ENCODE data around the gene WWC1. TPM values are rescaled to one million over a fixed set of nuclear protein-coding genes. Genes with fewer than 3 reads are reported as not detected.

WWC1 gene
- total and polyA plus RNA-seq, 9 of the 15 experiments (the other 6 are each of a cell fraction or from before 2014, with no cell fraction given) = under 0.01 to 0.54 (median 0.42) TPM; not detected in 6

GRCh38 chr5:168378741-168379140, 87.3 kb downstream of the WWC1 start:
- DNase-seq (ENCODE audit: extremely low read depth in 1 of 4, low spot score in 3 of 4) (no peak), FAIRE-seq (no peak), ATAC-seq (no peak)
- Histone ChIP-seq H3K9ac (ENCODE audit: insufficient read depth in 1 of 2, low read depth in 2 of 2, low read length in 2 of 2) (no peak overlapping the region), H2AFZ (ENCODE audit: low read depth, low read length) (no peak overlapping the region), H3K4me3 (no peak overlapping the region), H4K20me1 (replicated peaks; ENCODE audit: control insufficient read depth, insufficient read depth, low read length) (no peaks in the 10 kb centered on the region), H3K27me3 (ENCODE audit: control insufficient read depth in 2 of 2, insufficient read depth in 2 of 2, low read length in 2 of 2) (peaks cover 3 to 5% of the 10 kb centered on the region in 2 experiments; a peak in 2 of 5 replicates), H3K4me1 (replicated peaks in 1 of 2; ENCODE audit: control insufficient read depth in 2 of 2, insufficient read depth in 2 of 2, low read length in 2 of 2) (no peaks in the 10 kb centered on the region), H3K27ac (ENCODE audit: extremely low read depth, low read depth, low read length) (no peak overlapping the region), H3K4me2 (ENCODE audit: insufficient read depth, low read length) (no peak overlapping the region), H3K79me2 (ENCODE audit: control insufficient read depth, insufficient read depth, low read length) (no peaks in the 10 kb centered on the region), H3K9me3 (replicated peaks; ENCODE audit: control insufficient read depth, insufficient read depth, low read depth, low read length) (no peaks in the 10 kb centered on the region), H3K9me1 (ENCODE audit: control insufficient read depth, insufficient read depth, low read length) (no peaks in the 10 kb centered on the region), H3K36me3 (ENCODE audit: control insufficient read depth, insufficient read depth, low read length) (no peaks in the 10 kb centered on the region)
- WGBS (ENCODE audit: insufficient coverage, low coverage, missing lambda C conversion rate) = 0% methylated on average over 4 of the region's 4 CpGs
- in situ Hi-C loops (cut with MboI) (no loop called here), intact Hi-C loops (cut with micrococcal nuclease) (no loop called here)
- no peak for TF ChIP-seq ZNF407 (IDR thresholded peaks at IDR 0.05; ENCODE audit: low read depth)
- TF ChIP-seq MCM3 (IDR thresholded peaks at IDR 0.05) = 0 out of 2 replicates have a peak, but pooled peaks have one; percentile 23
- no TSS peak for BruUV-seq (replicated peaks)
- POLR2A ChIA-PET = no interaction called here
- CTCF ChIA-PET (ENCODE audit: low intra/inter-chr PET ratio) = no interaction called here

All from K562 (cell line).